PC-9 (cell line): ENCODE results near the gene STK35.

Experiments used
- CTCF ChIP-seq: fragments of 200-600 bp; sonication (generic); conservative IDR thresholded peaks from 2 replicates; pipeline ENCODE4 v1.6.1; 2017; ENCODE audit warnings: mixed run types, antibody characterized with exemption, mild to moderate bottlenecking, moderate library complexity
- EZH2 ChIP-seq: fragments of 200-600 bp; sonication (generic); IDR thresholded peaks from 2 replicates; pipeline ENCODE4 v1.8.0; 2017; ENCODE audit warnings: antibody characterized with exemption, low read depth

DNA sequence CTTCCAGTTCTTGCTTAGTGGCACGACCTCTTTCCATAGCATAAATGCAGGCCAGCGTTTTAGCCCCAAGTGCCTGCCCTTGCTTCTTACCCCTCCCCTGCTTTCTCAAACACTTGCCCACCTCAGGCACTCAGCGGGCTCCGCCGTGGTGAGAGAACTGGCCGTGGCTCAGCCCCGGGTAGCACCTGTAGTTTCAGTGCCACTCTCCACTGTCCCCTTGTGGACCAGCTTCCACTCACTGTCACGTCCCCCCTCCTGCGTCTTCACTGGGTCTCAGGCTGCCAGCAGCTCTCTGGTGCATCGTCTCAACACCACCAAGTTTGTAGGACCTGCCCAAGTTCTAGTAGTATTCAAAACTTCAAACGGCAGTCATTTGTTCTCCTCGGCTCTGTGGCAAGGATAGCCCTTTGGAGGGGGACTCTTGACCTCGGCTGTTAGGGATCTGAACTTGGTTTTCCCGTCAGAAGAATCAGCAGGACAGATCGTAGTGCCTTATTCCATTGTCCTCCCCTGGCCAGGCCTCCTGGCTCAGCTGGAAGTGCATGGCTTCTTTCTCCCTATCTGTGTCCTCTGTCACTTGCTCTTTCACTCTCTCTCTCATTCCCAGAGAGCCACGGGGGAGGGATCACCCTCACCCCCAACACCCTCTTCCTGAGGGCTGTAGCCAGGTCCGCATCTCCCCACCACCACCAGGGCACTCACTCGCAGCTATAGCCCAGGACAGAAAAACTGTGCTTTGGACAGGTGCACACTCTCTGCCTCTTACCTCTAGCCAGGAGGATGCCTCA is 44.6 kb downstream of the STK35 start:
- TF ChIP-seq EZH2 (no peak), CTCF (no peak)
